ENCODE data around the gene C20orf96.
"Not testable (repeated sequence)": the region's sequence is repeated elsewhere in the genome, so short reads cannot be mapped to it uniquely, and the experiment has no call there.

Gene C20orf96

GRCh38 chr20:258269-258858 lies 32.2 kb downstream of the C20orf96 start:
- no peak for DNase-seq (ENCODE audit: low read depth)
- H3K4me3 ChIP-seq (ENCODE audit: low read length) = no peak overlapping the region
- no peak for TF ChIP-seq CTCF (conservative IDR thresholded peaks at IDR 0.05; ENCODE audit: low read length)

GRCh38 chr20:257419-257818 lies 33.1 kb downstream of the C20orf96 start, which contains the start of gene DEFB132:
DEFB132 (plus strand) TSS chr20:257724; CDS start chr20:257779, 55 bp downstream.
- TF ChIP-seq CTCF (conservative IDR thresholded peaks at IDR 0.05; ENCODE audit: low read length) = no peak
- no peak for DNase-seq (ENCODE audit: low read depth)
- no peak within 1 kb of the TSS for H3K4me3 ChIP-seq (ENCODE audit: low read length)

GRCh38 chr20:253447-253846 lies 37.1 kb downstream of the C20orf96 start:
- DNase-seq (ENCODE audit: low read depth); H3K4me3 ChIP-seq (ENCODE audit: low read length): not testable (repeated sequence)

- DNase-seq (ENCODE audit: low read depth) = no peak
- TF ChIP-seq CTCF (conservative IDR thresholded peaks at IDR 0.05; ENCODE audit: low read length) = no peak
- H3K4me3 ChIP-seq (ENCODE audit: low read length) = no peak overlapping the region
Measured at GRCh38 chr20:252801-253200, 37.7 kb downstream of the C20orf96 start.

GRCh38 chr20:251354-251753 lies 39.2 kb downstream of the C20orf96 start:
- no peak for DNase-seq (ENCODE audit: low read depth)

GRCh38 chr20:242905-243304 lies 47.6 kb downstream of the C20orf96 start:
- DNase-seq (ENCODE audit: low read depth) = no peak
- H3K4me3 ChIP-seq (ENCODE audit: low read length) = no peak overlapping the region
- no peak for TF ChIP-seq CTCF (conservative IDR thresholded peaks at IDR 0.05; ENCODE audit: low read length)

More at GRCh38 chr20:251354-251753, 39.2 kb downstream of the C20orf96 start:
- H3K4me3 ChIP-seq (ENCODE audit: low read length) = no peak overlapping the region
- TF ChIP-seq CTCF (conservative IDR thresholded peaks at IDR 0.05; ENCODE audit: low read length) = no peak

GRCh38 chr20:237929-238328 lies 52.6 kb downstream of the C20orf96 start:
- DNase-seq (ENCODE audit: low read depth) = no peak
- no peak overlapping the region for H3K4me3 ChIP-seq (ENCODE audit: low read length)

More at GRCh38 chr20:237929-238328, 52.6 kb downstream of the C20orf96 start:
- no peak for TF ChIP-seq CTCF (conservative IDR thresholded peaks at IDR 0.05; ENCODE audit: low read length)
